ENCODE results near the gene MCM8. TPM values are rescaled to one million over a fixed set of nuclear protein-coding genes. Genes with fewer than 3 reads are reported as not detected.
A peak's percentile ranks its signal among the peaks of the same experiment; 100 is the strongest.

The MCM8 gene
- total and polyA plus RNA-seq, 7 experiments from 2014 or later = 0.29 to 22.7 (median 5.1) TPM

- Mint-ChIP-seq H3K9me3 (no peaks in the 10 kb centered on the region), H3K27ac (peak overlapping the region; percentile 73 to 96 (median 91)), H3K27me3 (no peaks in the 10 kb centered on the region), H3K4me3 (peak overlapping the region; percentile 90 to 99 (median 97)), H3K4me1 (peaks cover 23 to 54% (median 35%) of the 10 kb centered on the region in 7 donors), H3K36me3 (peaks cover 8 to 15% (median 14%) of the 10 kb centered on the region in 5 donors)
- Histone ChIP-seq H3K4me3 (ENCODE audit: low read length) (peak overlapping the region; percentile 72), H3K9me3 (ENCODE audit: control insufficient read depth in 2 of 3, low read length in 3 of 3) (no peaks in the 10 kb centered on the region), H3K27me3 (ENCODE audit: control insufficient read depth in 2 of 2, insufficient read depth in 2 of 2, low read length in 2 of 2) (no peaks in the 10 kb centered on the region), H3K27ac (ENCODE audit: low read depth, low read length) (peak overlapping the region; percentile 90), H3K4me1 (ENCODE audit: control insufficient read depth in 2 of 2, insufficient read depth in 2 of 2, low read length in 2 of 2) (peaks cover 3 to 16% of the 10 kb centered on the region in 2 donors), H3K36me3 (ENCODE audit: control insufficient read depth in 2 of 3, insufficient read depth in 3 of 3, low read length in 3 of 3) (peaks cover 5 to 18% (median 5%) of the 10 kb centered on the region in 3 experiments)
- no peak for DNase-seq
- CTCF ChIA-PET = interaction anchor here (0.7 to 1.0 kb wide), 2 partner anchors 79 to 478 kb away, joined by 3 to 4 read pairs; no protein-coding TSS in a partner anchor
- ATAC-seq = no peak
- POLR2A ChIA-PET = no interaction called here
- intact Hi-C loops (cut with micrococcal nuclease) = no loop called here
Observed at GRCh38 chr20:6006603-6006949, 56.1 kb downstream of the MCM8 start.

GRCh38 chr20:6007094-6007528 lies 56.7 kb downstream of the MCM8 start:
- H3K4me1 ChIP-seq (ENCODE audit: control insufficient read depth in 2 of 2, insufficient read depth in 2 of 2, low read length in 2 of 2) = peaks cover 3 to 16% of the 10 kb centered on the region in 2 donors
- Mint-ChIP-seq H3K27ac (peak overlapping the region; percentile 8 to 96 (median 80)), H3K36me3 (peaks cover 10 to 19% (median 17%) of the 10 kb centered on the region in 5 donors), H3K4me1 (peaks cover 26 to 59% (median 36%) of the 10 kb centered on the region in 7 donors), H3K27me3 (no peaks in the 10 kb centered on the region), H3K9me3 (no peaks in the 10 kb centered on the region), H3K4me3 (peak overlapping the region; percentile 90 to 99 (median 97))
- peak overlapping the region; percentile 37 for H3K27ac ChIP-seq (ENCODE audit: low read depth, low read length)
- ChIA-PET POLR2A (no interaction called here), CTCF (interaction anchor here (0.7 to 1.0 kb wide), 2 partner anchors 80 to 478 kb away, joined by 3 to 4 read pairs; no protein-coding TSS in a partner anchor)
- H3K9me3 ChIP-seq (ENCODE audit: control insufficient read depth in 2 of 3, low read length in 3 of 3) = no peaks in the 10 kb centered on the region
- no peaks in the 10 kb centered on the region for H3K27me3 ChIP-seq (ENCODE audit: control insufficient read depth in 2 of 2, insufficient read depth in 2 of 2, low read length in 2 of 2)
- no peak for ATAC-seq
- H3K36me3 ChIP-seq (ENCODE audit: control insufficient read depth in 2 of 3, insufficient read depth in 3 of 3, low read length in 3 of 3) = peaks cover 5 to 18% (median 7%) of the 10 kb centered on the region in 3 experiments
- no peak for DNase-seq
- intact Hi-C loops (cut with micrococcal nuclease) = no loop called here
- H3K4me3 ChIP-seq (ENCODE audit: low read length) = peak overlapping the region; percentile 72

- Mint-ChIP-seq H3K27ac (peak overlapping the region; percentile 9 to 91 (median 49)), H3K27me3 (no peaks in the 10 kb centered on the region), H3K36me3 (peaks cover 15 to 24% (median 22%) of the 10 kb centered on the region in 5 donors), H3K9me3 (no peaks in the 10 kb centered on the region), H3K4me3 (peak overlapping the region; percentile 90 to 99 (median 97)), H3K4me1 (peaks cover 30 to 64% (median 41%) of the 10 kb centered on the region in 7 donors)
- Histone ChIP-seq H3K27me3 (ENCODE audit: control insufficient read depth in 2 of 2, insufficient read depth in 2 of 2, low read length in 2 of 2) (no peaks in the 10 kb centered on the region), H3K4me3 (ENCODE audit: low read length) (peak overlapping the region; percentile 72), H3K27ac (ENCODE audit: low read depth, low read length) (peak overlapping the region; percentile 37), H3K9me3 (ENCODE audit: control insufficient read depth in 2 of 3, low read length in 3 of 3) (no peaks in the 10 kb centered on the region), H3K36me3 (ENCODE audit: control insufficient read depth in 2 of 3, insufficient read depth in 3 of 3, low read length in 3 of 3) (peaks cover 5 to 18% (median 11%) of the 10 kb centered on the region in 3 experiments), H3K4me1 (ENCODE audit: control insufficient read depth in 2 of 2, insufficient read depth in 2 of 2, low read length in 2 of 2) (peaks cover 3 to 16% of the 10 kb centered on the region in 2 donors)
- ATAC-seq (no peak), DNase-seq (no peak)
- POLR2A ChIA-PET = no interaction called here
- CTCF ChIA-PET = interaction anchor here (1.0 kb wide), 1 partner anchor 479 kb away, joined by 3 read pairs; no protein-coding TSS in a partner anchor
- intact Hi-C loops (cut with micrococcal nuclease) = loop anchor here in 1 of 2 donors (2.0 kb wide), 1 partner anchor 15 kb away; no protein-coding TSS in a partner anchor
Observed at GRCh38 chr20:6007529-6008103, 57.2 kb downstream of the MCM8 start.

- no peak for DNase-seq
- Histone ChIP-seq H3K4me1 (ENCODE audit: control insufficient read depth in 2 of 2, insufficient read depth in 2 of 2, low read length in 2 of 2) (peaks cover 3 to 16% of the 10 kb centered on the region in 2 donors), H3K4me3 (ENCODE audit: low read length) (no peak overlapping the region), H3K36me3 (ENCODE audit: control insufficient read depth in 2 of 3, insufficient read depth in 3 of 3, low read length in 3 of 3) (peaks cover 5 to 20% (median 13%) of the 10 kb centered on the region in 3 experiments), H3K9me3 (ENCODE audit: control insufficient read depth in 2 of 3, low read length in 3 of 3) (no peaks in the 10 kb centered on the region), H3K27ac (ENCODE audit: low read depth, low read length) (no peak overlapping the region), H3K27me3 (ENCODE audit: control insufficient read depth in 2 of 2, insufficient read depth in 2 of 2, low read length in 2 of 2) (no peaks in the 10 kb centered on the region)
- H3K27ac Mint-ChIP-seq = peak overlapping the region in 8 of 9 donors; percentile 10 to 77 (median 39)
- CTCF ChIA-PET = interaction anchor here (0.6 kb wide), 1 partner anchor 21 kb away, joined by 3 read pairs; no protein-coding TSS in a partner anchor
- no peaks in the 10 kb centered on the region for H3K27me3 Mint-ChIP-seq
- no peak for ATAC-seq
- POLR2A ChIA-PET = interaction anchor here (1.0 kb wide), 1 partner anchor 18 kb away, joined by 3 read pairs; no protein-coding TSS in a partner anchor
- H3K9me3 Mint-ChIP-seq = no peaks in the 10 kb centered on the region
- peak overlapping the region; percentile 58 to 99 (median 96) for H3K4me3 Mint-ChIP-seq
- intact Hi-C loops (cut with micrococcal nuclease) = loop anchor here in 1 of 2 donors (2.0 kb wide), 1 partner anchor 15 kb away; no protein-coding TSS in a partner anchor
- H3K36me3 Mint-ChIP-seq = peaks cover 16 to 28% (median 24%) of the 10 kb centered on the region in 5 donors
- peaks cover 30 to 68% (median 44%) of the 10 kb centered on the region in 7 donors for H3K4me1 Mint-ChIP-seq
Observed at GRCh38 chr20:6008254-6008653, 57.8 kb downstream of the MCM8 start.

GRCh38 chr20:6012179-6012578 lies 61.7 kb downstream of the MCM8 start:
- Mint-ChIP-seq H3K36me3 (peaks cover 16 to 49% (median 38%) of the 10 kb centered on the region in 5 donors), H3K4me3 (no peak overlapping the region), H3K27me3 (no peaks in the 10 kb centered on the region), H3K27ac (peak overlapping the region in 5 of 9 donors; percentile 34 to 66 (median 63)), H3K4me1 (peaks cover 35 to 75% (median 55%) of the 10 kb centered on the region in 7 donors), H3K9me3 (no peaks in the 10 kb centered on the region)
- Histone ChIP-seq H3K27ac (ENCODE audit: low read depth, low read length) (no peak overlapping the region), H3K36me3 (ENCODE audit: control insufficient read depth in 2 of 3, insufficient read depth in 3 of 3, low read length in 3 of 3) (peaks cover 13 to 33% (median 15%) of the 10 kb centered on the region in 3 experiments), H3K9me3 (ENCODE audit: control insufficient read depth in 2 of 3, low read length in 3 of 3) (no peaks in the 10 kb centered on the region), H3K4me1 (ENCODE audit: control insufficient read depth in 2 of 2, insufficient read depth in 2 of 2, low read length in 2 of 2) (peaks cover 3 to 6% of the 10 kb centered on the region in 2 donors), H3K4me3 (ENCODE audit: low read length) (no peak overlapping the region), H3K27me3 (ENCODE audit: control insufficient read depth in 2 of 2, insufficient read depth in 2 of 2, low read length in 2 of 2) (no peaks in the 10 kb centered on the region)
- CTCF ChIA-PET = interaction anchor here (1.0 kb wide), 1 partner anchor 443 kb away, joined by 3 read pairs; no protein-coding TSS in a partner anchor
- intact Hi-C loops (cut with micrococcal nuclease) = no loop called here
- no peak for ATAC-seq
- no peak for DNase-seq
- POLR2A ChIA-PET = no interaction called here

- H3K36me3 Mint-ChIP-seq = peaks cover 16 to 57% (median 49%) of the 10 kb centered on the region in 5 donors
- Histone ChIP-seq H3K9me3 (ENCODE audit: control insufficient read depth in 2 of 3, low read length in 3 of 3) (no peaks in the 10 kb centered on the region), H3K36me3 (ENCODE audit: control insufficient read depth in 2 of 3, insufficient read depth in 3 of 3, low read length in 3 of 3) (peaks cover 13 to 33% (median 15%) of the 10 kb centered on the region in 3 experiments), H3K4me1 (ENCODE audit: control insufficient read depth in 2 of 2, insufficient read depth in 2 of 2, low read length in 2 of 2) (no peaks in the 10 kb centered on the region), H3K27me3 (ENCODE audit: control insufficient read depth in 2 of 2, insufficient read depth in 2 of 2, low read length in 2 of 2) (no peaks in the 10 kb centered on the region), H3K4me3 (ENCODE audit: low read length) (no peak overlapping the region), H3K27ac (ENCODE audit: low read depth, low read length) (no peak overlapping the region)
- CTCF ChIA-PET = no interaction called here
- no peaks in the 10 kb centered on the region for H3K9me3 Mint-ChIP-seq
- no peaks in the 10 kb centered on the region for H3K27me3 Mint-ChIP-seq
- no peak overlapping the region for H3K4me3 Mint-ChIP-seq
- H3K4me1 Mint-ChIP-seq = peaks cover 21 to 74% (median 52%) of the 10 kb centered on the region in 7 donors
- intact Hi-C loops (cut with micrococcal nuclease) = no loop called here
- POLR2A ChIA-PET = no interaction called here
- ATAC-seq (no peak), DNase-seq (no peak)
- peak overlapping the region in 5 of 9 donors; percentile 3 to 80 (median 63) for H3K27ac Mint-ChIP-seq
Observed at GRCh38 chr20:6014017-6014416, 63.6 kb downstream of the MCM8 start.
